IMR-90 (cell line): ENCODE data around the gene KDM4B. TPM values are rescaled to one million over a fixed set of nuclear protein-coding genes. Genes with fewer than 3 reads are reported as not detected.
A peak's percentile ranks its signal among the peaks of the same experiment; 100 is the strongest.

ENCODE experiments used
- ATAC-seq: fragments of 200-7000 bp; cut with Tn5 transposase; 2 replicates; pipeline ENCODE4 v1.9.1; 2020; ENCODE audit warnings: low read depth, mild to moderate bottlenecking, moderate library complexity
- BruUV-seq: library from RNA; stranded (reverse); fragments of 400-500 nt; replicated peaks from 2 replicates; lab custom pipeline; 2021; lab: Mats Ljungman, UMichigan
- CTCF ChIA-PET: fragments of 300-600 bp; formaldehyde crosslinking; extraction: SDS; loops from one replicate; lab custom pipeline; 2021; ENCODE audit warnings: antibody characterized with exemption; lab: Yijun Ruan, JAX
- POLR2A ChIA-PET: fragments of 300-600 bp; sonication (Branson Sonifier 250); formaldehyde crosslinking; loops from one replicate; lab custom pipeline; 2022; ENCODE audit warnings: antibody characterized with exemption; ENCODE audit not compliant: unreplicated experiment; lab: Charles Lee
- DNase-seq: peaks from one replicate; pipeline ENCODE4 v3.0.0; 2013
- H2AFZ ChIP-seq: replicated peaks from 2 replicates; pipeline ENCODE3; 2013; ENCODE audit warnings: low read length, mild to moderate bottlenecking; ENCODE audit not compliant: poor library complexity
- H2AK5ac ChIP-seq: 2 replicates; pipeline ENCODE4 v1.6.1; 2013; ENCODE audit warnings: low read depth, low read length, inconsistent platforms
- H2AK9ac ChIP-seq: replicated peaks from 2 replicates; pipeline ENCODE3; 2013; ENCODE audit warnings: mild to moderate bottlenecking, low read depth, low read length, moderate library complexity; ENCODE audit not compliant: poor library complexity
- H2BK120ac ChIP-seq: 2 replicates; pipeline ENCODE4 v1.6.1; 2013; ENCODE audit warnings: low read depth, low read length, inconsistent platforms
- H2BK15ac ChIP-seq: 3 replicates; pipeline ENCODE4 v1.6.1; 2013; ENCODE audit warnings: low read depth, low read length, inconsistent platforms
- H2BK20ac ChIP-seq: 2 replicates; pipeline ENCODE4 v1.6.1; 2013; ENCODE audit warnings: low read depth, mild to moderate bottlenecking, inconsistent platforms, low read length, moderate library complexity
- H2BK5ac ChIP-seq: 2 replicates; pipeline ENCODE4 v1.6.1; 2013; ENCODE audit warnings: mild to moderate bottlenecking, low read depth, low read length, inconsistent platforms; ENCODE audit not compliant: poor library complexity, severe bottlenecking
- H3K14ac ChIP-seq: replicated peaks from 2 replicates; pipeline ENCODE4 v1.6.1; 2013; ENCODE audit warnings: low read depth, low read length, inconsistent platforms
- H3K18ac ChIP-seq: 2 replicates; pipeline ENCODE4 v1.6.1; 2013; ENCODE audit warnings: low read depth, low read length, control low read depth
- H3K23ac ChIP-seq: 2 replicates; pipeline ENCODE4 v1.6.1; 2013; ENCODE audit warnings: low read depth, low read length, inconsistent platforms
- H3K27ac ChIP-seq: 2 replicates; pipeline ENCODE4 v1.5.1; 2013; ENCODE audit warnings: mild to moderate bottlenecking, control low read depth, low read length; ENCODE audit not compliant: insufficient read depth
- H3K27me3 ChIP-seq: 2 replicates; pipeline ENCODE4 v1.6.1; 2013; ENCODE audit warnings: low read length; ENCODE audit not compliant: control insufficient read depth, insufficient read depth
- H3K36me3 ChIP-seq: 2 replicates; pipeline ENCODE4 v1.6.1; 2013; ENCODE audit warnings: low read length, mixed read lengths; ENCODE audit not compliant: control insufficient read depth, insufficient read depth
- H3K4ac ChIP-seq: 2 replicates; pipeline ENCODE4 v1.6.1; 2013; ENCODE audit warnings: low read depth, low read length, inconsistent platforms
- H3K4me1 ChIP-seq: 2 replicates; pipeline ENCODE4 v1.6.1; 2013; ENCODE audit warnings: low read length, mixed read lengths; ENCODE audit not compliant: control insufficient read depth, insufficient read depth
- H3K4me2 ChIP-seq: 2 replicates; pipeline ENCODE4 v1.6.1; 2013; ENCODE audit warnings: low read depth, mild to moderate bottlenecking, control low read depth, low read length, moderate library complexity
- H3K4me3 ChIP-seq: 2 replicates; pipeline ENCODE4 v1.5.1; 2013; ENCODE audit warnings: low read depth, mild to moderate bottlenecking, control low read depth, low read length, moderate library complexity; ENCODE audit not compliant: insufficient read depth
- H3K56ac ChIP-seq: 2 replicates; pipeline ENCODE4 v1.6.1; 2013; ENCODE audit warnings: low read length, inconsistent platforms; ENCODE audit not compliant: insufficient read depth; ENCODE audit errors: extremely low read depth
- H3K79me1 ChIP-seq, 2 experiments: 2 replicates each; pipeline ENCODE4 v1.6.1; 2013; ENCODE audit warnings: low read length in 2 of 2, inconsistent platforms in 1 of 2, low read depth in 1 of 2
- H3K9ac ChIP-seq: 2 replicates; pipeline ENCODE4 v1.6.1; 2013; ENCODE audit warnings: low read depth, low read length, control low read depth
- H3K9me1 ChIP-seq: 2 replicates; pipeline ENCODE4 v1.6.1; 2013; ENCODE audit warnings: low read length, inconsistent platforms; ENCODE audit not compliant: insufficient read depth
- H3K9me3 ChIP-seq: 2 replicates; pipeline ENCODE4 v1.6.1; 2013; ENCODE audit warnings: low read length; ENCODE audit not compliant: control insufficient read depth, insufficient read depth
- H4K20me1 ChIP-seq: 2 replicates; pipeline ENCODE4 v1.6.1; 2013; ENCODE audit warnings: low read length, inconsistent platforms; ENCODE audit not compliant: insufficient read depth
- H4K5ac ChIP-seq: 2 replicates; pipeline ENCODE4 v1.6.1; 2013; ENCODE audit warnings: mild to moderate bottlenecking, low read depth, low read length, control low read depth
- H4K8ac ChIP-seq, 2 experiments: 2 replicates each; pipeline ENCODE4 v1.6.1; 2013; ENCODE audit warnings: low read depth in 2 of 2, low read length in 2 of 2, control low read depth in 1 of 2, inconsistent platforms in 1 of 2
- H4K91ac ChIP-seq: 2 replicates; pipeline ENCODE4 v1.6.1; 2013; ENCODE audit warnings: low read depth, low read length, inconsistent platforms; ENCODE audit not compliant: insufficient read depth
- MAFK ChIP-seq: IDR thresholded peaks from 2 replicates; pipeline ENCODE4 v1.6.1; 2012; ENCODE audit warnings: low read depth, low read length, improper control_type of control experiment
- WGBS, 2 experiments: methylation state at CpG; one replicate each; pipeline versions ENCODE4 v1.1.5 to v1.1.7; 2013; ENCODE audit warnings: missing lambda C conversion rate in 2 of 2; ENCODE audit not compliant: insufficient read length in 1 of 2; ENCODE audit errors: extremely low coverage in 2 of 2; 5-methylcytosine and 5-hydroxymethylcytosine counted together
- dilution Hi-C: fragments of 300-500 bp; cut with HindIII; formaldehyde crosslinking; loops from one replicate; pipeline ENCODE4 v1.14.3; 2018; ENCODE audit warnings: low sequenced_read_pairs; ENCODE audit not compliant: unreplicated experiment
- in situ Hi-C: fragments of 300-500 bp; cut with MboI; formaldehyde crosslinking; loops from 3 replicates; pipeline ENCODE4 v1.14.3; 2019; ENCODE audit warnings: low sequenced_read_pairs, inconsistent platforms, mixed read lengths
- intact Hi-C: fragments of 100-400 bp; cut with micrococcal nuclease; formaldehyde crosslinking; loops from 2 replicates; pipeline ENCODE4 v1.10.0; 2022
- polyA plus RNA-seq, 3 experiments: library from polyadenylated mRNA; depleted of rRNA; stranded (reverse); fragments of >200 nt; gene quantifications; 2 replicates each; pipeline ENCODE4 v1.2.3, GENCODE V29; 2012; ENCODE audit warnings: low replicate concordance in 1 of 3
- total RNA-seq: library from RNA; depleted of rRNA; stranded (reverse); fragments of >200 nt; gene quantifications from 2 replicates; pipeline ENCODE4 v1.2.3, GENCODE V29; 2012

The KDM4B gene
- total and polyA plus RNA-seq, 2 of the 4 experiments (the other 2 are of a cell fraction), result 5.0 to 17.9 TPM

- POLR2A ChIA-PET, result no interaction called here
- ATAC-seq, result peak; percentile 35
- no peak for DNase-seq
- no peak overlapping the region for H2BK5ac ChIP-seq
- H4K8ac ChIP-seq, result no peak overlapping the region
- H3K14ac ChIP-seq, result no peak overlapping the region
- H4K5ac ChIP-seq, result no peak overlapping the region
- peaks cover 99% of the 10 kb centered on the region for H4K20me1 ChIP-seq
- peak overlapping the region; percentile 23 for H2AFZ ChIP-seq
- H2BK120ac ChIP-seq, result no peak overlapping the region
- H3K27me3 ChIP-seq, result no peaks in the 10 kb centered on the region
- dilution Hi-C loops (no loop called here), intact Hi-C loops (no loop called here), in situ Hi-C loops (no loop called here)
- no peak overlapping the region for H2BK20ac ChIP-seq
- no peak overlapping the region for H3K4me3 ChIP-seq
- H2BK15ac ChIP-seq, result no peak overlapping the region
- H2AK9ac ChIP-seq, result no peak overlapping the region
- CTCF ChIA-PET, result no interaction called here
- WGBS, 2 experiments, result 51% methylated on average over 5 of the region's 11 CpGs; no CpG with 5 or more reads in 1 of the 2 experiments
- H3K9ac ChIP-seq, result no peak overlapping the region
- H3K56ac ChIP-seq, result no peak overlapping the region
- no peak overlapping the region; the same call in 1 of the 2 replicates for H3K23ac ChIP-seq
- H3K4me2 ChIP-seq, result no peak overlapping the region
- H3K27ac ChIP-seq, result no peak overlapping the region
- no peak overlapping the region for H3K18ac ChIP-seq
- no peaks in the 10 kb centered on the region; the same call in 1 of the 2 replicates for H3K9me3 ChIP-seq
- H3K36me3 ChIP-seq, result peaks cover 8% of the 10 kb centered on the region; the same call in 1 of the 2 replicates
- H3K4ac ChIP-seq, result 0 out of 2 replicates have a peak overlapping the region, but pooled peaks have one; percentile 21
- H2AK5ac ChIP-seq, result no peak overlapping the region
- H3K4me1 ChIP-seq, result peaks cover 22% of the 10 kb centered on the region
- peaks cover 26% of the 10 kb centered on the region for H3K9me1 ChIP-seq
- H4K91ac ChIP-seq, result no peak overlapping the region
- H3K79me1 ChIP-seq, result peaks cover 22 to 95% of the 10 kb centered on the region in 2 experiments
- TF ChIP-seq MAFK, result no peak
- BruUV-seq, result no TSS peak
Measured at GRCh38 chr19:4987256-4987655, 18.3 kb downstream of the KDM4B start.
